HepG2 (cell line): Measurements from ENCODE around the gene SEH1L. TPM values are rescaled to one million over a fixed set of nuclear protein-coding genes. Genes with fewer than 3 reads are reported as not detected.

ENCODE experiments used
- AFF4 ChIP-seq: sonication (generic); formaldehyde crosslinking; IDR thresholded peaks from 2 replicates; pipeline ENCODE4 v1.4.0; 2020; ENCODE audit warnings: missing genetic modification reagents
- BCL6 ChIP-seq: IDR thresholded peaks from 2 replicates; pipeline ENCODE4 v1.6.1; 2016; ENCODE audit warnings: missing genetic modification reagents, missing compliant biosample characterization
- CREB1 ChIP-seq, 2 experiments: fragments of 450-650 bp in 1 of 2; IDR thresholded peaks; 2 replicates each; pipeline ENCODE4 v1.6.1; 2016 to 2017; ENCODE audit warnings: control low read depth in 1 of 2, mild to moderate bottlenecking in 1 of 2, missing compliant biosample characterization in 1 of 2, missing genetic modification characterization in 1 of 2
- GRHL1 ChIP-seq: sonication (generic); formaldehyde crosslinking; conservative IDR thresholded peaks from 2 replicates; pipeline ENCODE4 v1.8.0; 2022; ENCODE audit warnings: missing genetic modification reagents
- GTF3A ChIP-seq: sonication (generic); formaldehyde crosslinking; conservative IDR thresholded peaks from 2 replicates; pipeline ENCODE4 v1.4.0; 2020; ENCODE audit warnings: mild to moderate bottlenecking, missing genetic modification reagents
- IRX3 ChIP-seq: sonication (generic); formaldehyde crosslinking; IDR thresholded peaks from 2 replicates; pipeline ENCODE4 v1.8.1; 2023; ENCODE audit warnings: mild to moderate bottlenecking, low read depth, missing genetic modification reagents, borderline replicate concordance
- JUN ChIP-seq: sonication (generic); formaldehyde crosslinking; IDR thresholded peaks from 2 replicates; pipeline ENCODE4 v1.4.0; 2020; ENCODE audit warnings: mild to moderate bottlenecking, missing genetic modification reagents
- MIER3 ChIP-seq: IDR thresholded peaks from 2 replicates; pipeline ENCODE4 v1.6.1; 2016; ENCODE audit warnings: missing compliant biosample characterization, borderline replicate concordance
- MTF2 ChIP-seq: sonication (generic); formaldehyde crosslinking; IDR thresholded peaks from 2 replicates; pipeline ENCODE4 v1.5.0; 2020; ENCODE audit warnings: missing genetic modification reagents, borderline replicate concordance
- MYPOP ChIP-seq: sonication (generic); formaldehyde crosslinking; IDR thresholded peaks from 2 replicates; pipeline ENCODE4 v1.8.1; 2023; ENCODE audit warnings: mild to moderate bottlenecking, moderate library complexity, missing genetic modification reagents
- MZF1 ChIP-seq: sonication (generic); formaldehyde crosslinking; IDR thresholded peaks from 2 replicates; pipeline ENCODE4 v1.8.1; 2023; ENCODE audit warnings: mild to moderate bottlenecking, missing genetic modification reagents, borderline replicate concordance
- PITX1 ChIP-seq: sonication (generic); formaldehyde crosslinking; IDR thresholded peaks from 2 replicates; pipeline ENCODE4 v1.5.1; 2020; ENCODE audit warnings: mild to moderate bottlenecking, missing genetic modification reagents
- THAP8 ChIP-seq: sonication (generic); formaldehyde crosslinking; IDR thresholded peaks from 2 replicates; pipeline ENCODE4 v1.5.1; 2020; ENCODE audit warnings: missing genetic modification reagents, mild to moderate bottlenecking, borderline replicate concordance
- USF2 ChIP-seq, 2 experiments: sonication (generic) in 1 of 2; formaldehyde crosslinking in 1 of 2; IDR thresholded peaks; 2 replicates each; pipeline versions ENCODE4 v1.5.1 to v1.6.1; 2011 to 2020; ENCODE audit warnings: borderline replicate concordance in 1 of 2, low read depth in 1 of 2, low read length in 1 of 2, mild to moderate bottlenecking in 1 of 2, missing genetic modification reagents in 1 of 2, moderate library complexity in 1 of 2
- ZBTB20 ChIP-seq: sonication (generic); formaldehyde crosslinking; IDR thresholded peaks from 2 replicates; pipeline ENCODE4 v1.8.1; 2023; ENCODE audit warnings: missing genetic modification reagents, low read depth, mild to moderate bottlenecking, borderline replicate concordance
- ZNF138 ChIP-seq: sonication (generic); formaldehyde crosslinking; IDR thresholded peaks from 2 replicates; pipeline ENCODE4 v1.5.0; 2020; ENCODE audit warnings: mild to moderate bottlenecking, low read depth, missing genetic modification reagents
- ZNF207 ChIP-seq: fragments of 450-650 bp; IDR thresholded peaks from 2 replicates; pipeline ENCODE4 v1.6.1; 2016; ENCODE audit warnings: antibody characterized with exemption, borderline replicate concordance
- ZNF230 ChIP-seq: sonication (generic); formaldehyde crosslinking; IDR thresholded peaks from 2 replicates; pipeline ENCODE4 v1.4.0; 2020; ENCODE audit warnings: mild to moderate bottlenecking, missing genetic modification reagents
- polyA plus RNA-seq, 8 experiments: library from polyadenylated mRNA; depleted of rRNA in 3 of 8; stranded (reverse) in 7 of 8; unstranded in 1 of 8; fragments of >200 nt; fragmentation: Illumina TruSeq in 4 of 8; extraction: Trizol in 4 of 8; gene quantifications; 2 replicates each; pipeline versions ENCODE4 v1.2.1 to v1.2.3, GENCODE V29; 2011 to 2016; ENCODE audit warnings: low read depth in 4 of 8, missing spikeins in 1 of 8, mixed read lengths in 1 of 8; ENCODE audit not compliant: insufficient read depth in 1 of 8
- total RNA-seq, 5 experiments: library from RNA; depleted of rRNA; stranded (reverse); fragments of >200 nt; fragmentation: Illumina TruSeq; extraction: Trizol; gene quantifications; 2 replicates each; pipeline ENCODE4 v1.2.3, GENCODE V29; 2016; ENCODE audit warnings: low read depth in 1 of 5

Gene SEH1L
- total and polyA plus RNA-seq, 2 of the 13 experiments (the other 11 are each of a cell fraction or from before 2014, with no cell fraction given): 59.6 to 63.5 TPM

- no peak for TF ChIP-seq AFF4 (CRISPR knock-in tag)
- no peak; the same call in 1 of the 2 replicates for TF ChIP-seq ZBTB20
- no peak; the same call in 1 of the 2 replicates for TF ChIP-seq GRHL1 (CRISPR knock-in tag)
- no peak for TF ChIP-seq GTF3A (CRISPR knock-in tag)
- peak; percentile 62; the same call in 1 of the 2 replicates for TF ChIP-seq JUN (CRISPR knock-in tag)
- TF ChIP-seq USF2 (IDR thresholded peaks at IDR 0.05; ENCODE audit: low read depth, low read length): peak; percentile 58; the same call in 1 of the 2 replicates
- TF ChIP-seq USF2 (CRISPR knock-in tag; IDR thresholded peaks at IDR 0.05; ENCODE audit: borderline replicate concordance): peak; percentile 57
- peak; percentile 94 for TF ChIP-seq IRX3 (CRISPR knock-in tag)
- TF ChIP-seq MZF1: no peak
- no peak; the same call in 1 of the 2 replicates for TF ChIP-seq MIER3 (CRISPR knock-in tag)
- peak; percentile 55; the same call in 1 of the 2 replicates for TF ChIP-seq ZNF230 (CRISPR knock-in tag)
- TF ChIP-seq MTF2 (CRISPR knock-in tag): peak; percentile 28; the same call in 1 of the 2 replicates
- TF ChIP-seq ZNF207: no peak
- TF ChIP-seq CREB1 (IDR thresholded peaks at IDR 0.05): peak; percentile 13; the same call in 1 of the 2 replicates
- TF ChIP-seq CREB1 (CRISPR knock-in tag; IDR thresholded peaks at IDR 0.05): no peak
- TF ChIP-seq THAP8: peak; percentile 92
- TF ChIP-seq BCL6 (CRISPR knock-in tag): peak; percentile 44
- TF ChIP-seq MYPOP (CRISPR knock-in tag): peak; percentile 79
- peak; percentile 98 for TF ChIP-seq ZNF138 (CRISPR knock-in tag)
- no peak; the same call in 1 of the 2 replicates for TF ChIP-seq PITX1 (CRISPR knock-in tag)
Observed at GRCh38 chr18:12948050-12948804, 416 bp downstream of the SEH1L start (continued).
